K562 (cell line): Measurements from ENCODE around the gene HCN3. TPM values are rescaled to one million over a fixed set of nuclear protein-coding genes. Genes with fewer than 3 reads are reported as not detected.
A peak's percentile ranks its signal among the peaks of the same experiment; 100 is the strongest.

ENCODE experiments used
- ATAC-seq: fragments of 200-7000 bp; cut with Tn5 transposase; 3 replicates; pipeline ENCODE4 v1.9.1; 2020; ENCODE audit warnings: moderate library complexity
- BruUV-seq: library from RNA; stranded (reverse); fragments of 400-500 nt; replicated peaks from 2 replicates; lab custom pipeline; 2021; lab: Mats Ljungman, UMichigan
- CTCF ChIA-PET: fragments of 300-600 bp; formaldehyde crosslinking; extraction: SDS; loops from one replicate; lab custom pipeline; 2021; ENCODE audit warnings: low intra/inter-chr PET ratio; lab: Yijun Ruan, JAX
- POLR2A ChIA-PET: fragments of 300-600, 350-650 bp; sonication (Branson Sonifier 250); formaldehyde crosslinking; extraction: SDS; loops from one replicate; lab custom pipeline; 2021; ENCODE audit warnings: antibody characterized with exemption, inconsistent platforms; lab: Yijun Ruan, JAX
- DNase-seq, 4 experiments: peaks; one replicate each; pipeline versions ENCODE4 v3.0.0 to v3.0.0-alpha.2; 2011 to 2018; ENCODE audit warnings: low spot score in 3 of 4, mixed read lengths in 3 of 4; ENCODE audit errors: extremely low read depth in 1 of 4
- FAIRE-seq: peaks from 2 replicates; lab custom pipeline; 2011; peaks lifted over from hg19 to GRCh38; lab: Jason Lieb, UNC
- H2AFZ ChIP-seq: 2 replicates; pipeline ENCODE4 v1.6.0; 2011; ENCODE audit warnings: low read depth, low read length, control low read depth, inconsistent platforms
- H3K27ac ChIP-seq: fragments of 200-600 bp; 3 replicates; pipeline ENCODE4 v1.8.0; 2011; ENCODE audit warnings: low read depth, mild to moderate bottlenecking, control low read depth, inconsistent platforms, low read length, moderate library complexity, mixed read lengths; ENCODE audit errors: extremely low read depth
- H3K27me3 ChIP-seq, 2 experiments: fragments of 300-600 bp in 1 of 2; 2 replicates in 1 of 2; 3 replicates in 1 of 2; pipeline versions ENCODE4 v1.6.0 to v1.8.0; 2011; ENCODE audit warnings: inconsistent platforms in 2 of 2, low read length in 2 of 2, mild to moderate bottlenecking in 1 of 2, mixed read lengths in 1 of 2, moderate library complexity in 1 of 2; ENCODE audit not compliant: control insufficient read depth in 2 of 2, insufficient read depth in 2 of 2
- H3K36me3 ChIP-seq: fragments of 300-600 bp; 3 replicates; pipeline ENCODE4 v1.8.0; 2011; ENCODE audit warnings: mild to moderate bottlenecking, low read length, inconsistent platforms; ENCODE audit not compliant: control insufficient read depth, insufficient read depth
- H3K4me1 ChIP-seq, 2 experiments: fragments of 200-600 bp in 1 of 2; replicated peaks in 1 of 2; 2 replicates in 1 of 2; 3 replicates in 1 of 2; pipeline versions ENCODE4 v1.5.1 to v1.8.0; 2011; ENCODE audit warnings: inconsistent platforms in 2 of 2, low read length in 2 of 2, mild to moderate bottlenecking in 1 of 2, mixed read lengths in 1 of 2, moderate library complexity in 1 of 2; ENCODE audit not compliant: control insufficient read depth in 2 of 2, insufficient read depth in 2 of 2
- H3K4me2 ChIP-seq: 2 replicates; pipeline ENCODE4 v1.6.1; 2011; ENCODE audit warnings: low read length, control low read depth, inconsistent platforms, mixed read lengths; ENCODE audit not compliant: insufficient read depth
- H3K4me3 ChIP-seq: fragments of 200-600 bp; sonication (generic), shearing (Covaris generic); 2 replicates; pipeline ENCODE4 v1.5.1; 2016; ENCODE audit warnings: control low read depth, inconsistent platforms
- H3K79me2 ChIP-seq: fragments of 200-600 bp; 3 replicates; pipeline ENCODE4 v1.8.0; 2011; ENCODE audit warnings: low read length, inconsistent platforms; ENCODE audit not compliant: control insufficient read depth, insufficient read depth
- H3K9ac ChIP-seq, 2 experiments: 2 replicates each; pipeline versions ENCODE4 v1.6.0 to v1.6.1; 2011; ENCODE audit warnings: low read depth in 2 of 2, low read length in 2 of 2, control low read depth in 1 of 2, inconsistent platforms in 1 of 2, mild to moderate bottlenecking in 1 of 2, mixed read lengths in 1 of 2; ENCODE audit not compliant: insufficient read depth in 1 of 2
- H3K9me1 ChIP-seq: one replicate; pipeline ENCODE4 v1.6.0; 2011; ENCODE audit warnings: inconsistent platforms, mild to moderate bottlenecking, low read length, moderate library complexity; ENCODE audit not compliant: control insufficient read depth, insufficient read depth
- H3K9me3 ChIP-seq: replicated peaks from 2 replicates; pipeline ENCODE4 v1.5.1; 2011; ENCODE audit warnings: low read depth, low read length, inconsistent platforms; ENCODE audit not compliant: control insufficient read depth, insufficient read depth
- H4K20me1 ChIP-seq: replicated peaks from 2 replicates; pipeline ENCODE4 v1.6.1; 2011; ENCODE audit warnings: low read length, inconsistent platforms, mixed read lengths; ENCODE audit not compliant: control insufficient read depth, insufficient read depth
- MIER1 ChIP-seq: fragments of 450-650 bp; IDR thresholded peaks from 2 replicates; pipeline ENCODE4 v1.6.1; 2016; ENCODE audit warnings: antibody characterized with exemption, mild to moderate bottlenecking, low read depth
- NRF1 ChIP-seq, 2 experiments: fragments of 450-650 bp; IDR thresholded peaks in 1 of 2; conservative IDR thresholded peaks in 1 of 2; 2 replicates each; pipeline ENCODE4 v1.6.1; 2014; ENCODE audit warnings: mild to moderate bottlenecking in 2 of 2
- POLR2AphosphoS2 ChIP-seq: IDR thresholded peaks from 2 replicates; pipeline ENCODE4 v1.6.1; 2012; ENCODE audit warnings: low read length, improper control_type of control experiment
- RBBP5 ChIP-seq: fragments of 200-600 bp; sonication (generic); IDR thresholded peaks from 2 replicates; pipeline ENCODE4 v1.6.1; 2012; ENCODE audit warnings: borderline replicate concordance, mild to moderate bottlenecking, low read length, control low read depth, inconsistent platforms; ENCODE audit not compliant: insufficient read depth, poor library complexity, severe bottlenecking
- SMAD1 ChIP-seq: fragments of 150-350 bp; IDR thresholded peaks from 2 replicates; pipeline ENCODE4 v1.6.1; 2014; ENCODE audit warnings: low read length, low read depth; ENCODE audit not compliant: partially characterized antibody
- SRSF1 ChIP-seq: fragments of 200-400 bp; formaldehyde crosslinking; IDR thresholded peaks from 2 replicates; pipeline ENCODE4 v1.6.1; 2017; ENCODE audit warnings: mild to moderate bottlenecking, low read depth, low read length, moderate library complexity
- TARDBP ChIP-seq: fragments of 450-650 bp; IDR thresholded peaks from 2 replicates; pipeline ENCODE4 v1.6.1; 2016
- TCF3 ChIP-seq: sonication (generic); formaldehyde crosslinking; IDR thresholded peaks from 2 replicates; pipeline ENCODE4 v1.4.0; 2020; ENCODE audit warnings: mild to moderate bottlenecking, missing genetic modification reagents
- TCF7L2 ChIP-seq: fragments of 150-350 bp; IDR thresholded peaks from 2 replicates; pipeline ENCODE4 v1.6.1; 2016; ENCODE audit warnings: low read depth, mild to moderate bottlenecking, low read length, moderate library complexity
- TEAD4 ChIP-seq, 2 experiments: sonication (generic) in 1 of 2; formaldehyde crosslinking in 1 of 2; IDR thresholded peaks; 2 replicates each; pipeline versions ENCODE4 v1.6.1 to v1.8.0; 2012 to 2022; ENCODE audit warnings: borderline replicate concordance in 1 of 2, inconsistent platforms in 1 of 2, low read length in 1 of 2, mild to moderate bottlenecking in 1 of 2, missing genetic modification reagents in 1 of 2
- XRCC5 ChIP-seq: fragments of 200-400 bp; formaldehyde crosslinking; IDR thresholded peaks from 2 replicates; pipeline ENCODE4 v1.6.1; 2017; ENCODE audit warnings: low read depth, mild to moderate bottlenecking, low read length
- ZFP30 ChIP-seq: fragments of 250-450 bp; sonication (Bioruptor Pico); IDR thresholded peaks from 2 replicates; pipeline ENCODE4 v1.8.0; 2022; ENCODE audit warnings: moderate library complexity, mild to moderate bottlenecking, inconsistent platforms, borderline replicate concordance
- ZNF507 ChIP-seq: conservative IDR thresholded peaks from 2 replicates; pipeline ENCODE4 v1.6.1; 2017; ENCODE audit warnings: missing genetic modification characterization, missing compliant biosample characterization
- ZNF764 ChIP-seq: fragments of 250-450 bp; sonication (Bioruptor Pico); IDR thresholded peaks from 2 replicates; pipeline ENCODE4 v1.4.0; 2020; ENCODE audit warnings: low read depth, mild to moderate bottlenecking, moderate library complexity
- ZNF780A ChIP-seq: fragments of 250-450 bp; sonication (Bioruptor Pico); IDR thresholded peaks from 2 replicates; pipeline ENCODE4 v1.5.0; 2021; ENCODE audit warnings: mild to moderate bottlenecking
- WGBS: fragments of 100-300 bp; shearing (Covaris generic); methylation state at CpG from one replicate; pipeline ENCODE4 v1.1.6; 2016; ENCODE audit warnings: low coverage, mixed read lengths; ENCODE audit not compliant: insufficient coverage; ENCODE audit errors: missing lambda C conversion rate; 5-methylcytosine and 5-hydroxymethylcytosine counted together
- in situ Hi-C: fragments of 300-500 bp; cut with MboI; formaldehyde crosslinking; loops from 4 replicates; pipeline ENCODE4 v1.15.0; 2018; ENCODE audit warnings: inconsistent platforms, mixed read lengths
- intact Hi-C: fragments of 100-400 bp; cut with micrococcal nuclease; formaldehyde crosslinking; loops from 2 replicates; pipeline ENCODE4 v1.14.2; 2022
- polyA plus RNA-seq, 8 experiments: library from polyadenylated mRNA; depleted of rRNA in 4 of 8; stranded (reverse) in 5 of 8; unstranded in 3 of 8; fragments of >200 nt; fragmentation: Nextera tagmentation in 2 of 8; fragmentation: Illumina TruSeq in 1 of 8; extraction: Ambion mirVana in 2 of 8; extraction: Trizol in 1 of 8; gene quantifications; 2 replicates each; pipeline versions ENCODE4 v1.2.1 to v1.2.3, GENCODE V29; 2011 to 2014; ENCODE audit warnings: inconsistent platforms in 1 of 8, missing spikeins in 1 of 8
- total RNA-seq, 7 experiments: library from RNA; depleted of rRNA in 6 of 7; stranded (reverse); fragments of >200 nt in 6 of 7; fragmentation: Illumina TruSeq in 2 of 7; extraction: Trizol in 2 of 7; gene quantifications; 2 replicates each; pipeline versions ENCODE4 v1.2.1 to v1.2.3, GENCODE V29; 2011 to 2021; ENCODE audit warnings: low replicate concordance in 1 of 7
- TF ChIP-seq, protein P1 (sequence below): sonication (generic); formaldehyde crosslinking; IDR thresholded peaks from 2 replicates; pipeline ENCODE4 v1.8.0; 2022; ENCODE audit warnings: mild to moderate bottlenecking, low read depth, missing genetic modification reagents
- TF ChIP-seq, protein P2 (sequence below): fragments of 200-400 bp; formaldehyde crosslinking; IDR thresholded peaks from 2 replicates; pipeline ENCODE4 v1.6.1; 2017; ENCODE audit warnings: mild to moderate bottlenecking, low read depth, low read length, moderate library complexity

The HCN3 gene
- total and polyA plus RNA-seq, 9 of the 15 experiments (the other 6 are each of a cell fraction or from before 2014, with no cell fraction given): 0.91 to 9.7 (median 3.9) TPM

DNA sequence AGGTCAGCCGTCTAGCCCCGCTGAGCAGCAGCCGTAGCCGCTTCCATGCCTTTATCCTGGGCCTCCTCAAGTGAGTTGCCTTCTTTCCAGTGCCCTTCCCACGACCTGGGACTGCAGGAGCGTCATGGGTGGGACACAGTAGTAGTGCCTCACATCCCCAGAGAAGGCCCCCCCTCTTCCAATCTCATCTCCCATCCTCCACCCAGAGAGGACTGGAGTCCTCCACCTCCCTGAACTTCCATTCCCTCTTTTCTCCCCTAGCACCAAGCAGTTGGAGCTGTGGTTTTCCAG, 48.3 kb downstream of the HCN3 start:
- intact Hi-C loops: loop anchor here (10.0 kb wide), 1 partner anchor 269 kb away; no protein-coding TSS in a partner anchor
- no peak overlapping the region for H3K27ac ChIP-seq
- peaks cover 19% of the 10 kb centered on the region for H3K79me2 ChIP-seq
- POLR2A ChIA-PET: interaction anchor here (1.1 to 1.6 kb wide), 2 partner anchors 10 to 17 kb away, joined by 3 to 4 read pairs; no protein-coding TSS in a partner anchor
- DNase-seq (no peak), ATAC-seq (no peak), FAIRE-seq (no peak)
- CTCF ChIA-PET: interaction anchor here (1.8 to 5.0 kb wide), 2 partner anchors 74 to 79 kb away, joined by 7 to 38 read pairs; no protein-coding TSS in a partner anchor
- no peaks in the 10 kb centered on the region for H3K9me3 ChIP-seq
- in situ Hi-C loops: no loop called here
- no TSS peak for BruUV-seq
- H3K9ac ChIP-seq: peak overlapping the region; percentile 65 to 95
- peaks cover 42% of the 10 kb centered on the region; the same call in 2 of the 3 replicates for H3K36me3 ChIP-seq
- H2AFZ ChIP-seq: no peak overlapping the region
- H4K20me1 ChIP-seq: peaks cover 5% of the 10 kb centered on the region; the same call in 1 of the 2 replicates
- TF ChIP-seq TEAD4 (IDR thresholded peaks at IDR 0.05; ENCODE audit: low read length) (no peak), TEAD4 (CRISPR knock-in tag; IDR thresholded peaks at IDR 0.05; ENCODE audit: borderline replicate concordance) (0 out of 2 replicates have a peak, but pooled peaks have one; percentile 41), ZFP30 (CRISPR knock-in tag) (no peak), NRF1 (conservative IDR thresholded peaks at IDR 0.05 in 1 of 2, IDR thresholded peaks at IDR 0.05 in 1 of 2) (no peak), SMAD1 (no peak), POLR2AphosphoS2 (no peak), SRSF1 (no peak), TARDBP (no peak), XRCC5 (no peak), RBBP5 (no peak), MIER1 (no peak), ZNF780A (CRISPR knock-in tag) (no peak), ZNF507 (tag) (no peak), TCF3 (CRISPR knock-in tag) (no peak), ZNF764 (CRISPR knock-in tag) (no peak), TCF7L2 (no peak)
- TF ChIP-seq, protein P1, sequence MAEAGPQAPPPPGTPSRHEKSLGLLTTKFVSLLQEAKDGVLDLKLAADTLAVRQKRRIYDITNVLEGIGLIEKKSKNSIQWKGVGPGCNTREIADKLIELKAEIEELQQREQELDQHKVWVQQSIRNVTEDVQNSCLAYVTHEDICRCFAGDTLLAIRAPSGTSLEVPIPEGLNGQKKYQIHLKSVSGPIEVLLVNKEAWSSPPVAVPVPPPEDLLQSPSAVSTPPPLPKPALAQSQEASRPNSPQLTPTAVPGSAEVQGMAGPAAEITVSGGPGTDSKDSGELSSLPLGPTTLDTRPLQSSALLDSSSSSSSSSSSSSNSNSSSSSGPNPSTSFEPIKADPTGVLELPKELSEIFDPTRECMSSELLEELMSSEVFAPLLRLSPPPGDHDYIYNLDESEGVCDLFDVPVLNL (CRISPR knock-in tag): 0 out of 2 replicates have a peak, but pooled peaks have one; percentile 3
- TF ChIP-seq, protein P2, sequence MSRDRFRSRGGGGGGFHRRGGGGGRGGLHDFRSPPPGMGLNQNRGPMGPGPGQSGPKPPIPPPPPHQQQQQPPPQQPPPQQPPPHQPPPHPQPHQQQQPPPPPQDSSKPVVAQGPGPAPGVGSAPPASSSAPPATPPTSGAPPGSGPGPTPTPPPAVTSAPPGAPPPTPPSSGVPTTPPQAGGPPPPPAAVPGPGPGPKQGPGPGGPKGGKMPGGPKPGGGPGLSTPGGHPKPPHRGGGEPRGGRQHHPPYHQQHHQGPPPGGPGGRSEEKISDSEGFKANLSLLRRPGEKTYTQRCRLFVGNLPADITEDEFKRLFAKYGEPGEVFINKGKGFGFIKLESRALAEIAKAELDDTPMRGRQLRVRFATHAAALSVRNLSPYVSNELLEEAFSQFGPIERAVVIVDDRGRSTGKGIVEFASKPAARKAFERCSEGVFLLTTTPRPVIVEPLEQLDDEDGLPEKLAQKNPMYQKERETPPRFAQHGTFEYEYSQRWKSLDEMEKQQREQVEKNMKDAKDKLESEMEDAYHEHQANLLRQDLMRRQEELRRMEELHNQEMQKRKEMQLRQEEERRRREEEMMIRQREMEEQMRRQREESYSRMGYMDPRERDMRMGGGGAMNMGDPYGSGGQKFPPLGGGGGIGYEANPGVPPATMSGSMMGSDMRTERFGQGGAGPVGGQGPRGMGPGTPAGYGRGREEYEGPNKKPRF: no peak
- H3K4me2 ChIP-seq: peak overlapping the region; percentile 93
- no peaks in the 10 kb centered on the region for H3K27me3 ChIP-seq
- peaks cover 4% of the 10 kb centered on the region for H3K9me1 ChIP-seq
- H3K4me3 ChIP-seq: peak overlapping the region; percentile 60
- peaks cover 15 to 62% of the 10 kb centered on the region in 2 experiments; a peak in 4 of 5 replicates for H3K4me1 ChIP-seq
- 51% methylated on average over 6 of the region's 6 CpGs for WGBS
